GM12874 (cell line): ENCODE data around the gene TP63.

ENCODE experiments used
- TF ChIP-seq, protein P1 (sequence below): IDR thresholded peaks from 2 replicates; pipeline ENCODE4 v1.5.1; 2011; ENCODE audit warnings: low read depth, mild to moderate bottlenecking, control low read depth, low read length, moderate library complexity; ENCODE audit not compliant: insufficient read depth

Gene TP63

GRCh38 chr3:189809583-189809982 is 178.4 kb downstream of the TP63 start:
- TF ChIP-seq, protein P1, sequence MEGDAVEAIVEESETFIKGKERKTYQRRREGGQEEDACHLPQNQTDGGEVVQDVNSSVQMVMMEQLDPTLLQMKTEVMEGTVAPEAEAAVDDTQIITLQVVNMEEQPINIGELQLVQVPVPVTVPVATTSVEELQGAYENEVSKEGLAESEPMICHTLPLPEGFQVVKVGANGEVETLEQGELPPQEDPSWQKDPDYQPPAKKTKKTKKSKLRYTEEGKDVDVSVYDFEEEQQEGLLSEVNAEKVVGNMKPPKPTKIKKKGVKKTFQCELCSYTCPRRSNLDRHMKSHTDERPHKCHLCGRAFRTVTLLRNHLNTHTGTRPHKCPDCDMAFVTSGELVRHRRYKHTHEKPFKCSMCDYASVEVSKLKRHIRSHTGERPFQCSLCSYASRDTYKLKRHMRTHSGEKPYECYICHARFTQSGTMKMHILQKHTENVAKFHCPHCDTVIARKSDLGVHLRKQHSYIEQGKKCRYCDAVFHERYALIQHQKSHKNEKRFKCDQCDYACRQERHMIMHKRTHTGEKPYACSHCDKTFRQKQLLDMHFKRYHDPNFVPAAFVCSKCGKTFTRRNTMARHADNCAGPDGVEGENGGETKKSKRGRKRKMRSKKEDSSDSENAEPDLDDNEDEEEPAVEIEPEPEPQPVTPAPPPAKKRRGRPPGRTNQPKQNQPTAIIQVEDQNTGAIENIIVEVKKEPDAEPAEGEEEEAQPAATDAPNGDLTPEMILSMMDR = no peak

DNA sequence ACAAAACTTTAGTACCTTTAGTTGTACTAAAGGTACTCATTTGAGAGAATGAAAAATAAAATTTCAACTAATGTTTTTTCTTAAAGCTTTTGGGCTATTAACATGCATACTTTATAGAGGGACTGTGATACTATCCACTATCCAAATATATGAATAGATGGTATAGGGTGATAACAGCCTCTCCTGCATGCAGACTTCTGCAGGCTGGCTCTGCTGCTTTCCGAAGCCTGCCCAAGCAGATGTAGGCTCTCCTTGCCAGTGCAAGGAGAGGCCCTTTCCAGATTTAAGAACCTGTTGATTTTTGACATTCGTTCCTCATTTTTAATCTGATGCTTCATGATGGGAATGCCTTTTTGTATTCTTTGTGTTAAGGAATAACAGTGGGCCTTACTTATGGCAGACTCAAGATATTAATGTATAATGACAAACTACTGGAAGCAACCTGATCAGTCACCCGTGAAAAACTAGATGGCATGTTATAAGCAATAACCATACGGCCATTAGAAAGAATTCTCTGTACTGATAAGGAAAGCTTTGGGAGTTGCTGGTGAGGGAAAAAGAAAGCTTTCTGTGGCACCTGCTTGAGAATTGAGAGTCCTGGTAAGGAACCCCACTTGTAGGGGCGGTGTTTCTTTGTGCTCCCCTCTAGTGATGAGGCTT is 181.7 kb downstream of the TP63 start:
- TF ChIP-seq, protein P1 = no peak

DNA sequence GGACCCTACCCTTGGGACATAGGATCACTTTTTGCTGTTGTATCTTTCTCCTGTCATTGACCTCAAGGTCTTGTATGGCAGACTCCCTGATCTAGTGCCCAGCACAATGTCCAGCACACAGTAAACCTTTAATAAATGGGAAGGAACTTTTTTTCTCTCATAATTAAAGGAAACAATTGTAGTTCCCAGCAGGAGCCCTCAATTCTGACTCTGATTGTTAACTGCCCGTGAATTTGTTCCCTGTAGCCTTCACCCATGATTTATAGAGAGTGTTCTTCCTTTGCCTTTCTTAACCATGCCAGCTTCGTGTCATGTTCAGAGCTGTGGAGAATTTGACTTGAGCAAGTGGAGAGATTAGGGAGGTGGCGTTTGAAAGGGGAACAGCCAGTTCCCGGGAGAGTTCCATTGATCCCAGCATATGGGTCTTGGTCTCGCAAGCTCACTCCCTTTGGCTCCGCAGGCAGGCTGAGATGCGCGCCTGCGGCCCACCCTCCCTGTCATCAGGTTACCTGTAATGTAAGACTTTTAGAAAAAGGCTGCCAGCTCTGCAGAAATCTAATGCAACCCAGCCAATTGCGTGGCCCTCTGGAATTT is 182.6 kb downstream of the TP63 start:
- TF ChIP-seq, protein P1 = no peak

- TF ChIP-seq, protein P1 = no peak
Observed at GRCh38 chr3:189820365-189820720, 189.2 kb downstream of the TP63 start.

GRCh38 chr3:189821262-189821661 is 190.1 kb downstream of the TP63 start:
- TF ChIP-seq, protein P1 = no peak

DNA sequence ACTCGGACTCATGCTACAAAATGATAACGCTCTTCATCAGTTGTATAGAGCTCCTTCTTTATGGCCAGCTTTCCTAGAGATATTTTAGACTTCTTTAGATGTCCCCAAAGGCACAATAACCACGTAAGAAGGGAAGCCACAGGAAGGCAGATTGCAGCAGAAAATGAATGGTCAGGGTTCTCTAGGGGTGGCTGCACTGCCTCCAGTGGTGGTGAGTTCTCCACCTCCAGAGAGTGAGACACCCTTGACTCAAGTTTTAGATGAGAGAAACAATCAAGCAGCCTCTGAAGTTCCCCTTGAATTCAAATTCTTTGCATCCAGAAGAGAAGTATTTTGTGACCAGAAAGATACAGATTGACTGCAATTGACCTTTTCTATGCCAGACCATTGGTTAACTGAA is 191.5 kb downstream of the TP63 start:
- TF ChIP-seq, protein P1 = no peak

DNA sequence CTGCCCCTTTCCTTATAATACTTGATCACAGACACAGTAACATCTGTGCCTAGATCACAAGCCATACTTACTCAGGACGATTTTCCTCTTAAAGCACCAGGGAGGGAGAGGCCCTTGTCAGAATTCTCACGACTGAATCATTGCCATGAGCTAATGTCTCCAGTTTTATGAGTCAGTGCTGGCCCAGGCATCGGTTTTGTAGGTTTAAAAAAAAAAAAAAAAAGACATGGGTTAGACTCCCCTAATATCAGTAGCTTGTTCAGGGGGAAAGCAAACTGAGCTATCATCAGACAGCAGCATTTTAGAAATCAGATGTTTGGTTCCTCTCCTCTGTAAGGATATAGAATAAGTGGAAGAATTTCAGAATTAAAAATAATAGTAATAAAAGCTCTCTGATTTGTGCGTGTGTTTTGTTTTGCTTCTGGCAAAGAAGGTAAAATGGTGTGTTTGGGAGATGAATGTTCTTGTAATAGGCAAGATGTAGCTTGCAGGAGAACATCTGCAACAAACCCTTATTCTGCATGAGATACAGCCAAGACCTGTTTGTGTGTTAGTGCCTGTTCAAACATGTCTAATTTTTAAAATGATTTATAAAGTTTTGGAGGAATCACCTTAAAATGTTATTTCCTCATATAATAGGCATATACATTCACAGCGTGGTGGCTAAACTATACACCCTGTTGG is 193.6 kb downstream of the TP63 start:
- TF ChIP-seq, protein P1 = no peak
